Renal pelvis (tissue), 4 donors: ENCODE measurements around the gene CRELD2. TPM values are rescaled to one million over a fixed set of nuclear protein-coding genes. Genes with fewer than 3 reads are reported as not detected.

Source experiments
- DNase-seq: peaks from one replicate; pipeline ENCODE4 v3.0.0-alpha.2; 2013
- polyA plus RNA-seq, 3 donors: library from polyadenylated mRNA; unstranded; fragments of 120-200 nt; gene quantifications; one replicate each; pipeline ENCODE4 v1.2.1, GENCODE V29; 2013; ENCODE audit not compliant: insufficient read length in 3 of 3

CRELD2 gene
- polyA plus RNA-seq, 3 donors = 28.1 to 33.9 (median 33.2) TPM

GRCh38 chr22:49956418-49956770, 38.0 kb downstream of the CRELD2 start:
- DNase-seq = no peak

GRCh38 chr22:49956914-49957825, 38.7 kb downstream of the CRELD2 start:
- no peak for DNase-seq

- no peak for DNase-seq
These were observed 39.5 kb downstream of the CRELD2 start for GRCh38 chr22:49957826-49958365.

DNA sequence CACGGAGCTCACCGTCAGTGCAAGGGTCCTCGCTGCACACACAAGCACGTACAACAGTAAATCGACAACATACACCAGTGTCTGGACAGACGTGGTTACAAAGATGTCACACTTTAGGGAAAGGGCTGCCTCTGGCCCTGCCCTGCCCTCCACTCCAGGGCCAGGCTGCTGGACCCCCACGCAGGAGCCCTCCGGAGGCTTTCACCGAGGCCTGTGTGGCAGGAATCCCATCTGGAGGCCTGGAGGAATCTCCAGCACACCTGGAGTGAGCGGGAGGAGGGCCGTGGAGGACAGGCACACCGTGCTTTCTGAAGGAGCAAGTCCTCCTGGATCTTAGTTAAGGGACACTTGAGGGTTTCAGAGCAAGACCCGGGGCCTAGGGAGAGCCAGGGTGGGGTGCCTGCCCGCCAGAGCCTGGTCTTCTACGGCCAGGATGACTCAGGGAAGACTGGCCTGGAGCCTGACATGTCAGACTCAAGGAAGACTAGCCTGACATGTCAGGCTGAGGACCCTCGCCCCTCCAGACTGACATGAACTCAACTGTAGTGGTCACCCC, 40.0 kb downstream of the CRELD2 start:
- no peak for DNase-seq

GRCh38 chr22:49958931-49959781, 40.7 kb downstream of the CRELD2 start:
- DNase-seq = no peak

DNA sequence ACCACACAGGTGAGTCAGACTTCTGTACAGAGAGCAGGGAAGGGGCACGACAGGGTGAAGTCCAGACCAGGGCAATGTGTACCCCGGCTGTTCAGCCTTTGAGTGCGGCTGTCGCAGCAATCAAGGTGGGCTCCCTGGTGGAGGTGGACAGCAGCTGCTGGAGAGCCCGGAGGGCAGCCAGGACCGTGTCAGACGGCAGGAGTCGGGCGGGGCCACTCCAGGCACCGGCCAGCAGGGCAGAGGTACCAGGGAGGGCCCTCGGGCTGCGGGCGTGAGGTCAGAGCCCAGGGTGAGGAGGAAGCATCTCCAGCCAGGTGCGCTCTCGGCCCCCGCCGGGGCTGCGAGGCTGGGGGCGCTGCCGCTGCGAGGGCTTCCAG, 41.3 kb downstream of the CRELD2 start:
- no peak for DNase-seq

GRCh38 chr22:49960159-49961004, 41.9 kb downstream of the CRELD2 start, which contains the start of gene PIM3:
PIM3 (plus strand) TSS chr22:49960772; CDS start chr22:49960948, 176 bp downstream.
- DNase-seq = peak; percentile 96

DNA sequence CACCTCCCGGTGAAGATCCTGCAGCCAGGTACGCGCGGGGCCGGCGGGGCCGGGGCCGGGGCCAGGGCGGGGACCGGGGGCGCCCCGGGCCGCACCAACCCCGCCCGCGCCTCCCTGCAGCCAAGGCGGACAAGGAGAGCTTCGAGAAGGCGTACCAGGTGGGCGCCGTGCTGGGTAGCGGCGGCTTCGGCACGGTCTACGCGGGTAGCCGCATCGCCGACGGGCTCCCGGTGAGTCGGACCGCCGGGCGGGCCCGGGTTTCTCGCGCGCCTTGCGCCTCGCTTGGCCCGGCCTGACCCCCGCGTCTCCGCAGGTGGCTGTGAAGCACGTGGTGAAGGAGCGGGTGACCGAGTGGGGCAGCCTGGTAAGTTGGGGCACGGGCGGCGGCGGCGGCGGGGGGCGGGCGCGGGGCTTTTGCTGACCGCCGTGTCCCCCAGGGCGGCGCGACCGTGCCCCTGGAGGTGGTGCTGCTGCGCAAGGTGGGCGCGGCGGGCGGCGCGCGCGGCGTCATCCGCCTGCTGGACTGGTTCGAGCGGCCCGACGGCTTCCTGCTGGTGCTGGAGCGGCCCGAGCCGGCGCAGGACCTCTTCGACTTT, 42.7 kb downstream of the CRELD2 start:
- DNase-seq = no peak

- no peak for DNase-seq
These were observed 43.2 kb downstream of the CRELD2 start for GRCh38 chr22:49961601-49962011.

DNA sequence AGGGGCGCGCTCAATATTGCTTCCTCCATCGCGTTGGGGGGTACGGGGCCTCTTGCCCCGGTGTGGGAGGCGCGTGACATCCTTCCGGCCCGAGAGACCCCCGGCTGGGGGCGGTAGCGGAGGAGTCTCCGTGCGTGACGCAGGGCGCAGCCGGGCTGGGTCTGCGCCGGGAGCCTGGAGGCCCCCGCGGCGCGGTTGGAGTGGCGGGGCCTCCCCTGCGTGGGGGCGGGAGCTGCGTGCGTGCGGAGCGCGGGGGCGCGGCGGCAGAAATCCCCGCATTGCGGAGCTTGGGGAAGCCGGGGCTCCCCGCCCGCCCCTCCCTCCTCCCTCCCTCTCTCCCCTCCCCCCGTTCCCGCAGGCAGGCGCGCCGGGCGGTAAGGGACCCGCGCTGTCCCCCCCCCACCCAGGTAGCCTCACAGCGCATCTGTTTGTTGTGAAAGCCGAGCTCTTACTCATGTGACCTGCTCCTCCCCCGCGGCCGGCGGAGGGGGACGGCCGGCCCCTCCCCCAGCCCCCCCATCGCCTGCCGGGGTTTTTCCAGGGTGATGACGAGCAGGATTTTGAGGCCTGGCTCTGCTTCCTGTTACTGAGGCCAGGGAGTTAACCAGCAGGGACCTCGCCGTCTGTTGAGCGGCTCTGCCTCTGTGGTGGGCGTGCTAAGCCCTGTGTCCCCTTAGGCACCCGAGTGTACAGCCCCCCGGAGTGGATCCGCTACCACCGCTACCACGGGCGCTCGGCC, 43.7 kb downstream of the CRELD2 start:
- DNase-seq = peak; percentile 88

DNA sequence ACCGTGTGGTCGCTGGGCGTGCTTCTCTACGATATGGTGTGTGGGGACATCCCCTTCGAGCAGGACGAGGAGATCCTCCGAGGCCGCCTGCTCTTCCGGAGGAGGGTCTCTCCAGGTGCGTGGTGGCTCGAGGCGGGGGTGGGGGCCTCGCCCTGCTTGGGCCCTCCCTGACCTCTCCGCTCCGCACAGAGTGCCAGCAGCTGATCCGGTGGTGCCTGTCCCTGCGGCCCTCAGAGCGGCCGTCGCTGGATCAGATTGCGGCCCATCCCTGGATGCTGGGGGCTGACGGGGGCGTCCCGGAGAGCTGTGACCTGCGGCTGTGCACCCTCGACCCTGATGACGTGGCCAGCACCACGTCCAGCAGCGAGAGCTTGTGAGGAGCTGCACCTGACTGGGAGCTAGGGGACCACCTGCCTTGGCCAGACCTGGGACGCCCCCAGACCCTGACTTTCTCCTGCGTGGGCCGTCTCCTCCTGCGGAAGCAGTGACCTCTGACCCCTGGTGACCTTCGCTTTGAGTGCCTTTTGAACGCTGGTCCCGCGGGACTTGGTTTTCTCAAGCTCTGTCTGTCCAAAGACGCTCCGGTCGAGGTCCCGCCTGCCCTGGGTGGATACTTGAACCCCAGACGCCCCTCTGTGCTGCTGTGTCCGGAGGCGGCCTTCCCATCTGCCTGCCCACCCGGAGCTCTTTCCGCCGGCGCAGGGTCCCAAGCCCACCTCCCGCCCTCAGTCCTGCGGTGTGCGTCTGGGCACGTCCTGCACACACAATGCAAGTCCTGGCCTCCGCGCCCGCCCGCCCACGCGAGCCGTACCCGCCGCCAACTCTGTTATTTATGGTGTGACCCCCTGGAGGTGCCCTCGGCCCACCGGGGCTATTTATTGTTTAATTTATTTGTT, 44.6 kb downstream of the CRELD2 start:
- no peak for DNase-seq

DNA sequence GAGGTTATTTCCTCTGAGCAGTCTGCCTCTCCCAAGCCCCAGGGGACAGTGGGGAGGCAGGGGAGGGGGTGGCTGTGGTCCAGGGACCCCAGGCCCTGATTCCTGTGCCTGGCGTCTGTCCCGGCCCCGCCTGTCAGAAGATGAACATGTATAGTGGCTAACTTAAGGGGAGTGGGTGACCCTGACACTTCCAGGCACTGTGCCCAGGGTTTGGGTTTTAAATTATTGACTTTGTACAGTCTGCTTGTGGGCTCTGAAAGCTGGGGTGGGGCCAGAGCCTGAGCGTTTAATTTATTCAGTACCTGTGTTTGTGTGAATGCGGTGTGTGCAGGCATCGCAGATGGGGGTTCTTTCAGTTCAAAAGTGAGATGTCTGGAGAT, 45.2 kb downstream of the CRELD2 start:
- DNase-seq = no peak

DNA sequence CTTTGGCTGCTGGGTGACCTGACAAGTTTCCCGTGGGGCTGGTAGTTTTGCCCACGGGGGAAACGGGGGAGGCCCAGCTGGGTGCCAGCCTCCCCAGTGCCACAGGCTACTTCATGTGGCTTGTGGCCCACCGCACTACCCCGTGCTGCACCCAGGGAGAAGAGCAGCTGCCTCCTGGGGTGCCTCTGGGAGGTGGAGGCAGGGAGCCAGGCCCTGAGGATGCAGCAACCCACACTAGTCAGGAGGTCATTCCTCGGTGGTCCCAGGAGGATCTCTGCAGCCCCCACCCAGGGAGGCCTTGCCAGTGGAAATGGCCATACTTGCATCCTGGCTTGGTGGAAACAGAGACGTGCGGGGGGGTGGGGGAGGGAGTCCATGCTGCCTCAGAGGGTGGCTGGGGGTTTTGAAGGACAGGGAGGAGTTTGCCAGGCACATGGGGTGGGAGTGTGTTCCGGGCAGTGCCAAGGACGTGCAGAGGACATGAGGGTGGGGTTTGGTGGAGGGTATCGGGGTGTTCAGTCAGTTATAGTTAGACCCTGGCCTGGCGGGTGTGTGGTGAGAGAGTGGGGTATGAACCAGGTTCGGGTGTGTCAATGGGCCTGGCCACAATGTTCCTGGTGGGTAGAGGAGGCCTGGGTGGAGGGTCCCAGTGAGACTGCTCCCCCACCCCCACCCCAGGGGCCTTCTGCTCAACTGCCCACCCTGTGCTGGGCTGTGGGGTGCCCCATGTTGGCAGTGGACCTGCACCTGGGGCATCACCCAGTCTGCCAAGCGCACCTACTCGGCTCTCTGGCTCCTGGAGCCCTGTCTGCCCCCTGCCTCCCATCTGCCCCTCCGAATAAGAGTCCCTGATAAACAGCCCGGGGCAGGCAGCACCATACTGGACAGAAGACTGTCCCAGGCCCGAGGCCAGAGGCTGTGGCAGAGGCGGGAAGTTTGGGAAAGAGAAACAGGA, 46.0 kb downstream of the CRELD2 start:
- no peak for DNase-seq

DNA sequence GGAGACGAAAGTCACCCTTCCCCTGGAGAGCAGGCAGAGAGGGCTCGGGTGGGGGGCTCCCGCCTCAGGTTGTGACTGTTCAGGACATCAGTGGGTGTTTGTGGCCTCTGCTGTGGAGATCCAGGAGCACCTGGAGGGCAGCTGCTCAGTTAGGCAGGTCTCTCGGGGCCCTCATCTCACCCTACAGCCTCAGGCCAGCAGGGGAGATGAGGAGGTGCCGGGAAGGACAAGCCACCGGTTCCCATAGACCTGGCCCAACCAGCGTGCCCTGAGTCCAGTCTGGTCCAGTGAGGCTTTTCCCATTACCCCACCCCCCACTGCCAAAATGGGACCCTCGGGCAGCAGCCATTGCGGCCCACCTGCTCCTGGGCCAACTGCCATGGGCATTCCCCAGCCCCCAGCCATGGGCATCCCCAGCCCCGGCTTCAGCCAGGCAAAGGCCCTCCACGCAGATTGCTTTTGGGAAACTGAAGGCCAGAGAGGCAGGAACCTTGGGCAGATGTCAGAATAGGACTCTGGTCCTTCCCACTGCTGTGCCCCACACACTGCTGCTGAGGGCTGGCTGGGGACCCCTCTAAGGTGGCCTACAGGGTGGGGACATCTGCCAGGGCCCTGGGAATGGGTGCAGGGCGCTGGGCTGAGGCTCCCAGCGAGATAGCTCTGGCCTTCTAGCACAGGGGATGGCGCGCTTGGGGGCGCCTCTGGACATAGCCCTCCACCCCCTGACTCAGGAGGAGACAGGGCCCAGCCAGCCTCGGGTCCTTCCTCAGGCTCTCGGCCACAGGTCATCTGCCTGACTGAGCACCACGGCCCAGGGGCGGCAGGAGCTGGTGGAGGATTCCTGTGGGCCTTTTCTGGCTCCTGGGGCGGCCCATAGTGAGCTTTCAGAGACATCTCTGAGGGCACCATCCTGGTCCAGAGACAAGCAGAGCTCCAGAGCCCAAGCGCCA, 46.9 kb downstream of the CRELD2 start:
- DNase-seq = no peak

DNA sequence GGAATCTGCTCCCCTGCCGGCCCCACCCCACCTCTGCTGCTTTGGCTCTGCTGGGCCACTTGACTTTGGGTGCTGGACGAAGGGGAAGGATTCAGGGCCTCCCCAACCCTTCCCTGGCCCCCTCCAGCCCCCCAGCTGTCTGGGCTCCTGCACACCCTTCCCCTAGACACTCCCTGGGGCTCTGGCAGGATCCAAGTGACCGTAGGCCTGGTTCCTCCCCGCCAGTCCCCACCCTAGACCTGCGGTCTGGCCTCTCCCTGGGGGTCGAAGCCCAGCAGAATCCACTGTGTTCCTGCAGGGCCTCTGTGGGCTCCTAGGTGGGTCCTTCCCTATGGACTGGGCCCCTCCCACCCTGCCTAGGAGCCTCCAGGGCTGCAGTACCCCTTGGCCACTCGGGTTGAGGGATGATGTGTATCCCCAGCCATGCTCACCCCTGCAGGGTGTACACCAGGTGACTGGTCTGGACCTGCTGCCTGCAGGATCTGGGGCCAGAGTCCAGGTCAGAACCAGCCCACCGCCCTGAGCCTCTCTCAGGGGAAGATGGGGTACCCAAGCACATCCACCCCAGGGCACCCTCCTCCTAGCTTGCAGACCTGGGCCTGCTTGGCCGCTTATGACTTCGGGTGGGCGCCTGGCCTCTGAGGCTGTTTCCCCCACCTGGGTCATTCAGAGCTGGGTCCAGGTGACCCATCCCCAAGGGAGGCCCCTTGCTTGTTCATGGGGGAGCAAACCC, 47.8 kb downstream of the CRELD2 start:
- DNase-seq = no peak
